ENCODE measurements around the gene NOTCH1.
"Not testable (repeated sequence)": the region's sequence is repeated elsewhere in the genome, so short reads cannot be mapped to it uniquely, and the experiment has no call there.

The NOTCH1 gene

GRCh38 chr9:136563646-136564325, 17.9 kb upstream of the NOTCH1 start:
- no peak for DNase-seq

GRCh38 chr9:136562746-136563495, 17.1 kb upstream of the NOTCH1 start:
- DNase-seq, result no peak

GRCh38 chr9:136561779-136562178, 15.9 kb upstream of the NOTCH1 start:
- no peak for DNase-seq

- no peak for DNase-seq
These were observed 14.7 kb upstream of the NOTCH1 start for GRCh38 chr9:136560586-136560985.

GRCh38 chr9:136559371-136559770, 13.5 kb upstream of the NOTCH1 start:
- DNase-seq, result not testable (repeated sequence)

GRCh38 chr9:136558846-136559245, 13.0 kb upstream of the NOTCH1 start:
- DNase-seq, result not testable (repeated sequence)

- DNase-seq, result no peak
These were observed 12.5 kb upstream of the NOTCH1 start for GRCh38 chr9:136558373-136558772.

GRCh38 chr9:136557036-136557435, 11.2 kb upstream of the NOTCH1 start:
- no peak for DNase-seq

- no peak for DNase-seq
These were observed 10.3 kb upstream of the NOTCH1 start for GRCh38 chr9:136556166-136556565.

- no peak for DNase-seq
These were observed 9.0 kb upstream of the NOTCH1 start for GRCh38 chr9:136554870-136555269.

GRCh38 chr9:136553581-136553980, 7.7 kb upstream of the NOTCH1 start:
- DNase-seq, result no peak

GRCh38 chr9:136552117-136552703, 6.4 kb upstream of the NOTCH1 start:
- DNase-seq, result no peak

GRCh38 chr9:136551401-136552116, 5.7 kb upstream of the NOTCH1 start:
- peak; percentile 70 for DNase-seq

- no peak for DNase-seq
These were observed 4.8 kb upstream of the NOTCH1 start for GRCh38 chr9:136550439-136551289.

GRCh38 chr9:136549010-136549980, 3.4 kb upstream of the NOTCH1 start:
- no peak for DNase-seq

GRCh38 chr9:136547508-136548215, 1.8 kb upstream of the NOTCH1 start:
- no peak for DNase-seq

GRCh38 chr9:136546697-136547501, 1.1 kb upstream of the NOTCH1 start:
- DNase-seq, result peak; percentile 66

GRCh38 chr9:136545692-136545964, 220 bp downstream of the NOTCH1 start:
- DNase-seq, result no peak

- DNase-seq, result no peak
These were observed 720 bp downstream of the NOTCH1 start for GRCh38 chr9:136544964-136545691.
